ENCODE results near the gene LRIG3. TPM values are rescaled to one million over a fixed set of nuclear protein-coding genes. Genes with fewer than 3 reads are reported as not detected.

LRIG3 gene
- polyA plus RNA-seq, 1 of the 3 experiments (the other 2 are of a cell fraction), result 0.03 TPM

GRCh38 chr12:58925111-58925611, 4.9 kb upstream of the LRIG3 start:
- WGBS (ENCODE audit: low lambda C conversion rate), result 2% methylated on average over 1 of the region's 1 CpG
- Histone ChIP-seq H3K27ac (ENCODE audit: low read depth in 2 of 2, low read length in 1 of 2) (no peak overlapping the region), H3K4me2 (no peak overlapping the region)

GRCh38 chr12:58924652-58925051, 4.3 kb upstream of the LRIG3 start:
- ChIA-PET POLR2A (no interaction called here), CTCF (no interaction called here)
- Histone ChIP-seq H3K4me3 (ENCODE audit: low read depth in 2 of 2, low read length in 1 of 2) (no peak overlapping the region), H3K27ac (ENCODE audit: low read depth in 2 of 2, low read length in 1 of 2) (no peak overlapping the region), H3K9ac (no peak overlapping the region), H4K20me1 (ENCODE audit: insufficient read depth) (no peaks in the 10 kb centered on the region), H2AFZ (ENCODE audit: low read depth) (no peak overlapping the region), H3K4me1 (ENCODE audit: control insufficient read depth in 1 of 2, insufficient read depth in 2 of 2, low read depth in 1 of 2, low read length in 1 of 2) (peaks cover 0 to 7% of the 10 kb centered on the region in 2 experiments; a peak in 1 of 4 replicates), H3K27me3 (ENCODE audit: insufficient read depth) (peaks cover 28% of the 10 kb centered on the region), H3K79me2 (ENCODE audit: insufficient read depth) (no peaks in the 10 kb centered on the region), H3K9me2 (no peaks in the 10 kb centered on the region), H3K36me3 (replicated peaks in 1 of 2; ENCODE audit: control insufficient read depth in 1 of 2, insufficient read depth in 2 of 2, low read length in 1 of 2) (no peaks in the 10 kb centered on the region), H3K4me2 (no peak overlapping the region), H3K9me3 (no peaks in the 10 kb centered on the region), H3F3A (replicated peaks; ENCODE audit: insufficient read depth) (no peaks in the 10 kb centered on the region)
- WGBS (ENCODE audit: low lambda C conversion rate), result 10% methylated on average over 1 of the region's 1 CpG
- TF ChIP-seq RCOR1 (IDR thresholded peaks at IDR 0.05; ENCODE audit: low read length) (no peak), NFIC (IDR thresholded peaks at IDR 0.05; ENCODE audit: borderline replicate concordance) (no peak)
- DNase-seq, result no peak

More at GRCh38 chr12:58925111-58925611, 4.9 kb upstream of the LRIG3 start:
- no peaks in the 10 kb centered on the region for H3K36me3 ChIP-seq (replicated peaks in 1 of 2; ENCODE audit: control insufficient read depth in 1 of 2, insufficient read depth in 2 of 2, low read length in 1 of 2)
- CTCF ChIA-PET, result interaction anchor here (0.7 kb wide), 1 partner anchor 84 kb away, joined by 3 read pairs; no protein-coding TSS in a partner anchor
- H3K4me3 ChIP-seq (ENCODE audit: low read depth in 2 of 2, low read length in 1 of 2), result no peak overlapping the region
- no peak overlapping the region for H2AFZ ChIP-seq (ENCODE audit: low read depth)
- no peaks in the 10 kb centered on the region for H3K9me2 ChIP-seq
- no peak overlapping the region for H3K9ac ChIP-seq
- H3K9me3 ChIP-seq, result no peaks in the 10 kb centered on the region
- no peaks in the 10 kb centered on the region for H3K79me2 ChIP-seq (ENCODE audit: insufficient read depth)
- DNase-seq, result no peak
- no peaks in the 10 kb centered on the region for H4K20me1 ChIP-seq (ENCODE audit: insufficient read depth)
- H3K27me3 ChIP-seq (ENCODE audit: insufficient read depth), result peaks cover 23% of the 10 kb centered on the region; the same call in 1 of the 2 replicates
- TF ChIP-seq POLR2AphosphoS5 (IDR thresholded peaks at IDR 0.05; ENCODE audit: low read depth, low read length), result no peak
- TF ChIP-seq IRF3 (IDR thresholded peaks at IDR 0.05; ENCODE audit: low read depth, low read length), result no peak
- TF ChIP-seq NRF1 (IDR thresholded peaks at IDR 0.05; ENCODE audit: low read depth, low read length), result no peak
- no peak for TF ChIP-seq USF1 (IDR thresholded peaks at IDR 0.05; ENCODE audit: borderline replicate concordance, low read depth)
- H3F3A ChIP-seq (replicated peaks; ENCODE audit: insufficient read depth), result no peaks in the 10 kb centered on the region
- POLR2A ChIA-PET, result no interaction called here
- H3K4me1 ChIP-seq (ENCODE audit: control insufficient read depth in 1 of 2, insufficient read depth in 2 of 2, low read depth in 1 of 2, low read length in 1 of 2), result peaks cover 0 to 4% of the 10 kb centered on the region in 2 experiments; a peak in 1 of 4 replicates

GRCh38 chr12:58923781-58924180, 3.5 kb upstream of the LRIG3 start:
- WGBS (ENCODE audit: low lambda C conversion rate), result 6% methylated on average over 4 of the region's 4 CpGs
- Histone ChIP-seq H3K4me2 (no peak overlapping the region), H3K4me1 (ENCODE audit: control insufficient read depth in 1 of 2, insufficient read depth in 2 of 2, low read depth in 1 of 2, low read length in 1 of 2) (peaks cover 0 to 7% of the 10 kb centered on the region in 2 experiments; a peak in 1 of 4 replicates), H2AFZ (ENCODE audit: low read depth) (no peak overlapping the region), H4K20me1 (ENCODE audit: insufficient read depth) (no peaks in the 10 kb centered on the region), H3F3A (replicated peaks; ENCODE audit: insufficient read depth) (no peaks in the 10 kb centered on the region), H3K9ac (no peak overlapping the region), H3K27ac (ENCODE audit: low read depth in 2 of 2, low read length in 1 of 2) (no peak overlapping the region), H3K9me2 (no peaks in the 10 kb centered on the region), H3K27me3 (ENCODE audit: insufficient read depth) (peaks cover 37% of the 10 kb centered on the region), H3K9me3 (no peaks in the 10 kb centered on the region), H3K79me2 (ENCODE audit: insufficient read depth) (no peaks in the 10 kb centered on the region), H3K36me3 (replicated peaks in 1 of 2; ENCODE audit: control insufficient read depth in 1 of 2, insufficient read depth in 2 of 2, low read length in 1 of 2) (no peaks in the 10 kb centered on the region), H3K4me3 (ENCODE audit: low read depth in 2 of 2, low read length in 1 of 2) (no peak overlapping the region)
- CTCF ChIA-PET, result no interaction called here
- TF ChIP-seq NRF1 (IDR thresholded peaks at IDR 0.05; ENCODE audit: low read depth, low read length) (no peak), RAD21 (IDR thresholded peaks at IDR 0.05; ENCODE audit: low read length) (no peak), FOSL2 (IDR thresholded peaks at IDR 0.05; ENCODE audit: borderline replicate concordance, low read depth) (no peak), TAF1 (IDR thresholded peaks at IDR 0.05; ENCODE audit: borderline replicate concordance, low read depth, low read length) (no peak), GATA2 (CRISPR knock-in tag; IDR thresholded peaks at IDR 0.05) (no peak), YY1 (IDR thresholded peaks at IDR 0.05; ENCODE audit: low read depth) (no peak), SIN3A (IDR thresholded peaks at IDR 0.05; ENCODE audit: borderline replicate concordance, low read depth, low read length) (no peak), EZH2phosphoT487 (IDR thresholded peaks at IDR 0.05; ENCODE audit: borderline replicate concordance, low read depth) (no peak), MAX (IDR thresholded peaks at IDR 0.05; ENCODE audit: low read depth) (no peak), MEF2A (IDR thresholded peaks at IDR 0.05; ENCODE audit: borderline replicate concordance, low read depth) (no peak)
- no peak for DNase-seq
- POLR2A ChIA-PET, result no interaction called here

All from SK-N-SH (cell line).